Measurements from ENCODE around the gene VGF. TPM values are rescaled to one million over a fixed set of nuclear protein-coding genes. Genes with fewer than 3 reads are reported as not detected.
"Not testable (repeated sequence)": the region's sequence is repeated elsewhere in the genome, so short reads cannot be mapped to it uniquely, and the experiment has no call there.

VGF gene
- total RNA-seq, 1 donor from 2014 or later = 0.65 TPM

DNA sequence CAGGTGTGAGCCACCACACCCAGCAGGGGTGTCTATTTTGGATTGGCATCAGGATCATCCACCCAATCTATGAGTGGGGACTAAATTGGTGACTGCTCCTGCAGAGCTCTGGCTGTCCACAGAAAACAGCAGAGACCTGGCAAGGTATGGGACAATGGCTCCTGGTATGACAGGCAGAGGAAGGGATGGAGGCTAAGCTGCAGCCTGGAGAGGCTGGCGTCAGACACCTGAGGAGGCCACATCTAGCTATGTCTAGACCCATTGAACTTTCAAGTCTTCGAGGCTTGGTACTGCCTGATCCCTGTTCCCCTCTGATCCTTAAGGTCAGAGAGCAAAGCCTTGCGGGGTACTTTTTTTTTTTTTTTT, 41.7 kb downstream of the VGF start:
- H3K4me2 ChIP-seq = no peak overlapping the region
- H3K4me1 ChIP-seq = peaks cover 27% of the 10 kb centered on the region
- H3K27ac Mint-ChIP-seq = no peak overlapping the region
- H3K27me3 Mint-ChIP-seq (ENCODE audit: insufficient read depth, low read depth) = peaks cover 18% of the 10 kb centered on the region
- peaks cover 51% of the 10 kb centered on the region for H3K4me1 Mint-ChIP-seq
- H2AFZ ChIP-seq (replicated peaks) = no peak overlapping the region
- no peaks in the 10 kb centered on the region for H3K9me3 ChIP-seq (ENCODE audit: low read depth)
- H3K27ac ChIP-seq = no peak overlapping the region
- no peak overlapping the region for H3K9ac ChIP-seq
- no peak overlapping the region for H3K4me3 Mint-ChIP-seq
- H3K4me3 ChIP-seq = no peak overlapping the region
- DNase-seq (ENCODE audit: low spot score) = no peak
- no peaks in the 10 kb centered on the region for H3K79me2 ChIP-seq (ENCODE audit: low read depth)
- H3K36me3 Mint-ChIP-seq = no peaks in the 10 kb centered on the region
- H3K36me3 ChIP-seq = no peaks in the 10 kb centered on the region
- TF ChIP-seq CTCF (IDR thresholded peaks at IDR 0.05) = no peak
- no peak for TF ChIP-seq EZH2 (IDR thresholded peaks at IDR 0.05)
- no peak for TF ChIP-seq EZH2phosphoT487 (IDR thresholded peaks at IDR 0.05)
- no peaks in the 10 kb centered on the region for H3K27me3 ChIP-seq
- peaks cover 18% of the 10 kb centered on the region for H3F3A ChIP-seq (ENCODE audit: low read depth)
- no peaks in the 10 kb centered on the region for H4K20me1 ChIP-seq (ENCODE audit: low read depth)
- peaks cover 10% of the 10 kb centered on the region for H3K9me3 Mint-ChIP-seq

DNA sequence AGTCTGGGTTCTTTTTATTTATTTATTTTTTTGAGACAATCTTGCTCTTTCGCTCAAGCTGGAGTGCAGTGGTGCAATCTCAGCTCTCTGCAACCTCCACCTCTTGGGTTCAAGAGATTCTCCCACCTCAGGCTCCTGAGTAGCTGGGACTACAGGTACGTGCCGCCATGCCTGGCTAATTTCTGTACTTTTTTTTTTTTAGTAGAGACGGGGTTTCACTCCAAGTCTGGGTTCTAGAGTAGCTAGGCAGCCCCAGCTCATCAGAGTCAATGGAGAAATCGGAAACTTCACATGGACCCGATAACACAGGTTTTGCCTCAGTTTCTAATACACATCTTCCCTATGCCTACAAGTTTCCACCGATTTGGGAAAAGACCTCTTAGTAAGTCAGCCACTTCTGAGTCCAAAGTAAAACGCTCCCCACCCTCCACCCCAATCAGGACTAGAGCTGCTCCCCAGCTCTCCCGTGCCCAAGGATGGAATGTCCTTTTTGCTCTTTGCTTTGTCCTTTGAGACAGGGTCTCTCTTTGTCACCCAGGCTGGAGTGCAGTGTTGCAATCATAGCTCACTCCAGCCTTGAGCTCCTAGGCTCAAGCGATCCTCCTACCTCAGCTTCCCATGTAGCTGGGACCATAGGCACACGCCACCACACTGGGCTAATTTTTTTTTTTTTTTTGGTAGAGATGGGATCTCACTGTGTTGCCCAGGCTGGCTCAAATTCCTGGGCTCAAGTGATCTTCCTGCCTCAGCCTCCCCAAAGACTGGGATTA, 42.3 kb downstream of the VGF start:
- H3K9me3 ChIP-seq (ENCODE audit: low read depth) = no peaks in the 10 kb centered on the region
- no peak for DNase-seq (ENCODE audit: low spot score)
- no peaks in the 10 kb centered on the region for H3K36me3 Mint-ChIP-seq
- no peak overlapping the region for H2AFZ ChIP-seq (replicated peaks)
- no peaks in the 10 kb centered on the region for H3K27me3 ChIP-seq
- peak overlapping the region; percentile 10 for H3K4me2 ChIP-seq
- H4K20me1 ChIP-seq (ENCODE audit: low read depth) = no peaks in the 10 kb centered on the region
- no peaks in the 10 kb centered on the region for H3K36me3 ChIP-seq
- no peak overlapping the region for H3K27ac Mint-ChIP-seq
- peaks cover 18% of the 10 kb centered on the region for H3F3A ChIP-seq (ENCODE audit: low read depth)
- H3K9ac ChIP-seq = no peak overlapping the region
- no peak overlapping the region for H3K4me3 ChIP-seq
- no peak overlapping the region for H3K27ac ChIP-seq
- no peak for TF ChIP-seq EZH2phosphoT487 (IDR thresholded peaks at IDR 0.05)
- TF ChIP-seq CTCF (IDR thresholded peaks at IDR 0.05) = no peak
- no peak for TF ChIP-seq EZH2 (IDR thresholded peaks at IDR 0.05)
- peaks cover 27% of the 10 kb centered on the region for H3K4me1 ChIP-seq
- peaks cover 20% of the 10 kb centered on the region for H3K27me3 Mint-ChIP-seq (ENCODE audit: insufficient read depth, low read depth)
- peaks cover 51% of the 10 kb centered on the region for H3K4me1 Mint-ChIP-seq
- H3K79me2 ChIP-seq (ENCODE audit: low read depth) = no peaks in the 10 kb centered on the region
- peaks cover 10% of the 10 kb centered on the region for H3K9me3 Mint-ChIP-seq
- peak overlapping the region; percentile 18 for H3K4me3 Mint-ChIP-seq

- H3K9me3 ChIP-seq (ENCODE audit: low read depth) = no peaks in the 10 kb centered on the region
- H3K4me2 ChIP-seq = peak overlapping the region; percentile 10
- H3K9me3 Mint-ChIP-seq = peaks cover 10% of the 10 kb centered on the region
- H4K20me1 ChIP-seq (ENCODE audit: low read depth) = no peaks in the 10 kb centered on the region
- TF ChIP-seq EZH2 (IDR thresholded peaks at IDR 0.05) (no peak), EZH2phosphoT487 (IDR thresholded peaks at IDR 0.05) (no peak), CTCF (IDR thresholded peaks at IDR 0.05) (no peak)
- peak; percentile 32 for DNase-seq (ENCODE audit: low spot score)
- H3K27me3 ChIP-seq = no peaks in the 10 kb centered on the region
- peak overlapping the region; percentile 64 for H3K27ac Mint-ChIP-seq
- no peak overlapping the region for H3K9ac ChIP-seq
- peaks cover 20% of the 10 kb centered on the region for H3K27me3 Mint-ChIP-seq (ENCODE audit: insufficient read depth, low read depth)
- H3F3A ChIP-seq (ENCODE audit: low read depth) = peaks cover 11% of the 10 kb centered on the region
- no peak overlapping the region for H3K4me3 Mint-ChIP-seq
- H3K79me2 ChIP-seq (ENCODE audit: low read depth) = no peaks in the 10 kb centered on the region
- no peaks in the 10 kb centered on the region for H3K36me3 Mint-ChIP-seq
- H2AFZ ChIP-seq (replicated peaks) = peak overlapping the region; percentile 100
- H3K4me1 Mint-ChIP-seq = peaks cover 49% of the 10 kb centered on the region
- H3K4me1 ChIP-seq = peaks cover 21% of the 10 kb centered on the region
- H3K36me3 ChIP-seq = no peaks in the 10 kb centered on the region
- H3K27ac ChIP-seq = no peak overlapping the region
- no peak overlapping the region for H3K4me3 ChIP-seq
These were observed 43.1 kb downstream of the VGF start for GRCh38 chr7:101121991-101122932.

GRCh38 chr7:101121631-101121990, 43.8 kb downstream of the VGF start:
- peaks cover 20% of the 10 kb centered on the region for H3K27me3 Mint-ChIP-seq (ENCODE audit: insufficient read depth, low read depth)
- not testable (repeated sequence) for H3K27me3 ChIP-seq; H3K9ac ChIP-seq; H3K9me3 ChIP-seq (ENCODE audit: low read depth); H3K4me3 Mint-ChIP-seq; DNase-seq (ENCODE audit: low spot score); H3K27ac ChIP-seq; H3K9me3 Mint-ChIP-seq; H3K27ac Mint-ChIP-seq; H3K79me2 ChIP-seq (ENCODE audit: low read depth); H3K36me3 ChIP-seq; H3K4me3 ChIP-seq; H4K20me1 ChIP-seq (ENCODE audit: low read depth); H3F3A ChIP-seq (ENCODE audit: low read depth); H3K36me3 Mint-ChIP-seq
- H3K4me2 ChIP-seq = peak overlapping the region; percentile 10
- H2AFZ ChIP-seq (replicated peaks) = peak overlapping the region; percentile 100
- H3K4me1 ChIP-seq = peaks cover 15% of the 10 kb centered on the region
- peaks cover 42% of the 10 kb centered on the region for H3K4me1 Mint-ChIP-seq

Measured in neural progenitor cell (in vitro differentiated cells).